ENCODE measurements around the gene PLPP1.

GRCh38 chr5:55572020-55572419 lies 37.3 kb upstream of the PLPP1 start:
- TF ChIP-seq SMC3 (IDR thresholded peaks at IDR 0.05) (no peak), POLR2A (IDR thresholded peaks at IDR 0.05; ENCODE audit: low read length) (no peak), RARB (CRISPR knock-in tag; IDR thresholded peaks at IDR 0.05) (no peak), CHD4 (IDR thresholded peaks at IDR 0.05; ENCODE audit: borderline replicate concordance) (no peak), MAX (IDR thresholded peaks at IDR 0.05) (no peak), RCOR1 (IDR thresholded peaks at IDR 0.05; ENCODE audit: low read depth, low read length) (no peak), RFX5 (IDR thresholded peaks at IDR 0.05) (no peak), BHLHE40 (IDR thresholded peaks at IDR 0.05; ENCODE audit: low read depth, low read length) (no peak), JUNB (IDR thresholded peaks at IDR 0.05) (no peak), MAZ (IDR thresholded peaks at IDR 0.05; ENCODE audit: borderline replicate concordance, low read depth, low read length) (no peak), CHD2 (IDR thresholded peaks at IDR 0.05; ENCODE audit: low read length, partially characterized antibody) (no peak), EHMT2 (IDR thresholded peaks at IDR 0.05; ENCODE audit: low read depth) (no peak)
- TF ChIP-seq, protein P1, sequence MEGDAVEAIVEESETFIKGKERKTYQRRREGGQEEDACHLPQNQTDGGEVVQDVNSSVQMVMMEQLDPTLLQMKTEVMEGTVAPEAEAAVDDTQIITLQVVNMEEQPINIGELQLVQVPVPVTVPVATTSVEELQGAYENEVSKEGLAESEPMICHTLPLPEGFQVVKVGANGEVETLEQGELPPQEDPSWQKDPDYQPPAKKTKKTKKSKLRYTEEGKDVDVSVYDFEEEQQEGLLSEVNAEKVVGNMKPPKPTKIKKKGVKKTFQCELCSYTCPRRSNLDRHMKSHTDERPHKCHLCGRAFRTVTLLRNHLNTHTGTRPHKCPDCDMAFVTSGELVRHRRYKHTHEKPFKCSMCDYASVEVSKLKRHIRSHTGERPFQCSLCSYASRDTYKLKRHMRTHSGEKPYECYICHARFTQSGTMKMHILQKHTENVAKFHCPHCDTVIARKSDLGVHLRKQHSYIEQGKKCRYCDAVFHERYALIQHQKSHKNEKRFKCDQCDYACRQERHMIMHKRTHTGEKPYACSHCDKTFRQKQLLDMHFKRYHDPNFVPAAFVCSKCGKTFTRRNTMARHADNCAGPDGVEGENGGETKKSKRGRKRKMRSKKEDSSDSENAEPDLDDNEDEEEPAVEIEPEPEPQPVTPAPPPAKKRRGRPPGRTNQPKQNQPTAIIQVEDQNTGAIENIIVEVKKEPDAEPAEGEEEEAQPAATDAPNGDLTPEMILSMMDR (IDR thresholded peaks at IDR 0.05), result no peak

All from A549 (cell line).